ENCODE measurements around the gene HLA-DQB2.

HLA-DQB2 gene

DNA sequence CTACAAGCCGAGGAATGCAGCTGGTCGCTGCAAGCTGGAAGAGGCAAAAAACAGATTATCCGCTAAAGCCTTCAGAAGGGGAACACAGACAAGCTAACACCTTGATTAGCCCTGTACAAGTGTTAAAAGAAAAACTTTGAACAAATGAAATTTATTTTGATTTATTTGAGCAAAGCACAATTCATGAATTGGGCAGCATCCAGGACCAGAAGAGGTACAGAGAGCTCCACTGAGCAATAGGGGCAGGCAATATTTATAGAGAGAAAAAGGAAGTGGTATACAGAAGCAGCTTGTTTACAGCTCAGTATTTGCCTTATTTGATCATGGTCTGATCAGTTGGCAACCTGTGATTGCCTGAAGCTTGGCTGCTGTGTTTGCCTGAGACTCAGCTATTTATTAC is 35.8 kb upstream of the HLA-DQB2 start:
- Histone ChIP-seq H3K4ac (ENCODE audit: low read depth, low read length) (no peak overlapping the region), H2BK5ac (ENCODE audit: low read length) (no peak overlapping the region), H3K27me3 (ENCODE audit: insufficient read depth, low read length, poor library complexity) (no peaks in the 10 kb centered on the region), H3K4me2 (ENCODE audit: low read length) (no peak overlapping the region), H3K4me3 (ENCODE audit: low read length) (no peak overlapping the region), H3K27ac (ENCODE audit: low read depth, low read length) (no peak overlapping the region), H4K5ac (ENCODE audit: low read length) (no peak overlapping the region), H3K23ac (ENCODE audit: low read length) (no peak overlapping the region), H2BK15ac (replicated peaks; ENCODE audit: low read depth) (no peak overlapping the region), H3K9ac (ENCODE audit: low read length) (no peak overlapping the region), H3K4me1 (ENCODE audit: control insufficient read depth, low read depth, low read length) (no peaks in the 10 kb centered on the region), H2AK5ac (ENCODE audit: low read length) (no peak overlapping the region), H3K56ac (ENCODE audit: low read length) (no peak overlapping the region), H3K79me2 (ENCODE audit: control insufficient read depth, insufficient read depth, low read length) (no peaks in the 10 kb centered on the region), H3K36me3 (ENCODE audit: control insufficient read depth, insufficient read depth, low read length) (no peaks in the 10 kb centered on the region), H2BK120ac (ENCODE audit: low read depth, low read length) (no peak overlapping the region), H4K8ac (ENCODE audit: low read depth, low read length) (no peak overlapping the region), H3K79me1 (ENCODE audit: low read length) (no peaks in the 10 kb centered on the region), H3K18ac (ENCODE audit: low read length) (no peak overlapping the region)
- no CpG with 5 or more reads among the region's 3 CpGs for WGBS (ENCODE audit: extremely low coverage, insufficient coverage, low lambda C conversion rate)
- DNase-seq, result no peak

DNA sequence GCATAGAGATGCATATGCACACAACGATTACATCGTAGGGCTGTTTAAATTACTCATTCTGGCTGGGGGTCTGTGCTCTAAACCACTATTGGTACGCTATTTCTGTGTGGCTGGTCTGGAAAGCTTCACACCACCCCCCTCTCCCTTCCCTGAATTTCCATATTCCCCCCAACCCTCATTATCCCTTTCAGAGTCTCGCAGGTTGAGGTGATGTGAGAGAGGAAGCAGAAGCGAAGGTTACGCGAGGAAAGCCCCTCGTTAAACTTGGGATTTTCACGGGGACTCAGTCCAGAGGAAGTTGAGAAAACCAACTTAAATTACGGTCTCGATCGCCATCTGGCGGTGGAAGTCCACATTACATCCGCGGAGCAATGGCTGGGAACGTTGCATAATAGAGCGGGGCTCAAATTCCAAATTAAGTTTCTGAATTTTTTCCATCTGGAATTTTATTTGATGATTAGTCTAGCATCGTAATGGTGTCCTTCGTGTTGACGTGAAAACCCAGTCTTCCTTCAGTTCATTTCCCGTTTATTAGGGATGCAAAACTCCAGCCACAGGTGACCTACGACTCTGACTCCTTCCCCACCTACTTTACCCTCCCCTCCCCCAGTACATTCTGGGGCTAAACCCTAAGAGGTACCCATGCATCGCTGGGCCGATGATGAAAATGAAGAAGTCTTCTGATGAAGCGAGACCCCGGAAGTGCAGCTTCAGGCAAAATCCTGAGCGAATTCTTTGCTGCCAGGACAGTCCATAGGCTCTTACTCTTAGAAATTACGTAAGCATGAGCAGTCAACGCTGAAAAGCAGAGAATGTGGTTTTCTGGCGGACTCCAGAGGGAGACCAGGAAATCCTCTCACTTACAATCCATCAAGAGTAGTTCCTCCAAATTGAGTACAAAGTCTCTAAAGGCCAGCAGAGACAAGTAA is 33.8 kb upstream of the HLA-DQB2 start:
- Histone ChIP-seq H3K4me3 (ENCODE audit: low read length) (no peak overlapping the region), H3K36me3 (ENCODE audit: control insufficient read depth, insufficient read depth, low read length) (no peaks in the 10 kb centered on the region), H2BK120ac (ENCODE audit: low read depth, low read length) (no peak overlapping the region), H3K79me2 (ENCODE audit: control insufficient read depth, insufficient read depth, low read length) (no peaks in the 10 kb centered on the region), H3K56ac (ENCODE audit: low read length) (peak overlapping the region; percentile 17), H2AK5ac (ENCODE audit: low read length) (no peak overlapping the region), H3K79me1 (ENCODE audit: low read length) (no peaks in the 10 kb centered on the region), H4K5ac (ENCODE audit: low read length) (no peak overlapping the region), H3K4me2 (ENCODE audit: low read length) (peak overlapping the region; percentile 65), H3K9ac (ENCODE audit: low read length) (peak overlapping the region; percentile 42), H3K27me3 (ENCODE audit: insufficient read depth, low read length, poor library complexity) (no peaks in the 10 kb centered on the region), H3K23ac (ENCODE audit: low read length) (no peak overlapping the region), H4K8ac (ENCODE audit: low read depth, low read length) (no peak overlapping the region), H2BK15ac (replicated peaks; ENCODE audit: low read depth) (no peak overlapping the region), H3K18ac (ENCODE audit: low read length) (no peak overlapping the region), H3K4me1 (ENCODE audit: control insufficient read depth, low read depth, low read length) (no peaks in the 10 kb centered on the region), H2BK5ac (ENCODE audit: low read length) (no peak overlapping the region), H3K27ac (ENCODE audit: low read depth, low read length) (no peak overlapping the region), H3K4ac (ENCODE audit: low read depth, low read length) (no peak overlapping the region)
- DNase-seq, result peak; percentile 64
- WGBS (ENCODE audit: extremely low coverage, insufficient coverage, low lambda C conversion rate), result no CpG with 5 or more reads among the region's 30 CpGs

DNA sequence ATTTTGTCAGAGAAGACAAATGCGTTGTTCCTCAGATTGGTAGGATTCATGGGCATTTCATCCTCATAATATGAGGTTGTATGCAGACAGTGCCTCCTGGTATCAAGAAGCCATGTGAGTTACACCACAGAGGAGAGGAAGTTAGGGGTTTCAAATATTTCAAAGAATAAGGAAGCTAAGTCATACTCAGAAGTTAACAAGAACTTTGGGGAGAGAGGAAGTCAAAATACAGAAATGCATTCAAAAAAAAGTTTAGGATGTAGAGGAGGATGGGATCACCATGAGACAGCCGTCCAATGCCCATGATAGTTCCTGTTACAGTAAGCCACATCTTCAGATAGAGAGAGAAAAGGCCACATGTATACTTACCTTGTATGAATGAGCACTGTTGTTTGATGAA is 31.2 kb upstream of the HLA-DQB2 start:
- H3K4me3 ChIP-seq (ENCODE audit: low read length), result no peak overlapping the region
- no peak overlapping the region for H3K56ac ChIP-seq (ENCODE audit: low read length)
- no peak overlapping the region for H2BK120ac ChIP-seq (ENCODE audit: low read depth, low read length)
- H3K23ac ChIP-seq (ENCODE audit: low read length), result no peak overlapping the region
- no peak overlapping the region for H4K8ac ChIP-seq (ENCODE audit: low read depth, low read length)
- no peak overlapping the region for H3K27ac ChIP-seq (ENCODE audit: low read depth, low read length)
- no CpG with 5 or more reads among the region's 2 CpGs for WGBS (ENCODE audit: extremely low coverage, insufficient coverage, low lambda C conversion rate)
- H4K5ac ChIP-seq (ENCODE audit: low read length), result no peak overlapping the region
- H3K18ac ChIP-seq (ENCODE audit: low read length), result no peak overlapping the region
- H3K9ac ChIP-seq (ENCODE audit: low read length), result no peak overlapping the region
- no peak overlapping the region for H3K4me2 ChIP-seq (ENCODE audit: low read length)
- H2BK15ac ChIP-seq (replicated peaks; ENCODE audit: low read depth), result no peak overlapping the region
- no peaks in the 10 kb centered on the region for H3K79me2 ChIP-seq (ENCODE audit: control insufficient read depth, insufficient read depth, low read length)
- H2BK5ac ChIP-seq (ENCODE audit: low read length), result no peak overlapping the region
- DNase-seq, result no peak
- H3K27me3 ChIP-seq (ENCODE audit: insufficient read depth, low read length, poor library complexity), result no peaks in the 10 kb centered on the region
- no peaks in the 10 kb centered on the region for H3K79me1 ChIP-seq (ENCODE audit: low read length)
- H3K4me1 ChIP-seq (ENCODE audit: control insufficient read depth, low read depth, low read length), result no peaks in the 10 kb centered on the region
- no peak overlapping the region for H2AK5ac ChIP-seq (ENCODE audit: low read length)
- no peak overlapping the region for H3K4ac ChIP-seq (ENCODE audit: low read depth, low read length)
- H3K36me3 ChIP-seq (ENCODE audit: control insufficient read depth, insufficient read depth, low read length), result no peaks in the 10 kb centered on the region

DNA sequence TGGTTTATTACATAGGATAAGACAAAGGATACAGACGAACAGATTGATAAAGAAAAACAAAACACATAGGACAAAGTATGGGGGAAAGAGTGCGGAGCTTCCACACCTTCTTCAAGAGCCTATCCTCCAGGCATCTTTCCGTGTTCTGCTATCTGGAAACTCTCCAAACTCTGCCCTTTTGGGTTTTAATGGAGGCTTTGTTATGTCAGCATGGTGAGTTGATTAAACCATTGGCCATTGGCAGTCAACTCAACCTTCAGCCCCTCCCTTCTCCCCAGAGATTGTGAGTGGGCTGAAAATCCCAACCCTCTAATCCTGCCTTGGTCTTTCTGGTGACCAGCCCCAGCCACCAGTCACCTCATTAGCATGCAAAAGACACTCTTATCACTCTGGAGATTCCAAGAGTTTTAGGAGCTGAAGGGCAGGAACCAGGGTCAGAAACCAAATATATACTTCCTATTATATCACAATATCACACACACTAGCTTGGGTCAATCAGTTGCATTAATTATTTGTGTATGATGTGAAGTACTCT is 29.6 kb upstream of the HLA-DQB2 start:
- no peak overlapping the region for H3K9ac ChIP-seq (ENCODE audit: low read length)
- no peaks in the 10 kb centered on the region for H3K36me3 ChIP-seq (ENCODE audit: control insufficient read depth, insufficient read depth, low read length)
- no peak overlapping the region for H3K4me3 ChIP-seq (ENCODE audit: low read length)
- no peaks in the 10 kb centered on the region for H3K79me1 ChIP-seq (ENCODE audit: low read length)
- no peak overlapping the region for H3K4ac ChIP-seq (ENCODE audit: low read depth, low read length)
- H3K79me2 ChIP-seq (ENCODE audit: control insufficient read depth, insufficient read depth, low read length), result no peaks in the 10 kb centered on the region
- H2BK15ac ChIP-seq (replicated peaks; ENCODE audit: low read depth), result no peak overlapping the region
- no peak overlapping the region for H3K18ac ChIP-seq (ENCODE audit: low read length)
- peak; percentile 77 for DNase-seq
- no peaks in the 10 kb centered on the region for H3K27me3 ChIP-seq (ENCODE audit: insufficient read depth, low read length, poor library complexity)
- no peak overlapping the region for H3K23ac ChIP-seq (ENCODE audit: low read length)
- no peaks in the 10 kb centered on the region for H3K4me1 ChIP-seq (ENCODE audit: control insufficient read depth, low read depth, low read length)
- H2BK5ac ChIP-seq (ENCODE audit: low read length), result no peak overlapping the region
- H3K4me2 ChIP-seq (ENCODE audit: low read length), result no peak overlapping the region
- H3K56ac ChIP-seq (ENCODE audit: low read length), result no peak overlapping the region
- no peak overlapping the region for H3K27ac ChIP-seq (ENCODE audit: low read depth, low read length)
- H4K5ac ChIP-seq (ENCODE audit: low read length), result no peak overlapping the region
- no peak overlapping the region for H4K8ac ChIP-seq (ENCODE audit: low read depth, low read length)
- H2AK5ac ChIP-seq (ENCODE audit: low read length), result no peak overlapping the region
- no CpG with 5 or more reads among the region's 3 CpGs for WGBS (ENCODE audit: extremely low coverage, insufficient coverage, low lambda C conversion rate)
- no peak overlapping the region for H2BK120ac ChIP-seq (ENCODE audit: low read depth, low read length)

DNA sequence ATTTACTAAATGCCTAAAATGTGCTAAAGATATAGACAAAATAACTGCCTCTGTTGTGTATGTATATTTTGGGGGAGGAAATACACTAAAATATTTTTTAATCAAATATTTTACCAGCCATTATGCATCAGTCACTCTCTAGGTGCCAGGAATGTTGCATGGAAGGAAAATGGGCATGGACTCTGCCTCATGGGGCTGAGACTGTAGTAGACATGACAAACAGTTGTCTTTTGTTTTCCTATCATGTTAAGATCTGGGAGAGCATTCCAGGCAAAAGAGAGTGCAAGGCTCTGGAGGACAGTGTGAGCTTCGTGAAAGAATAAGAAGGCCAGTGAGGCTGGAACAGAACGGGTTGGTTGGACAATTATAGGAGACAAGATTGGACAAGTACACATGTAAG is 27.0 kb upstream of the HLA-DQB2 start:
- Histone ChIP-seq H2BK5ac (ENCODE audit: low read length) (no peak overlapping the region), H3K23ac (ENCODE audit: low read length) (no peak overlapping the region), H3K4ac (ENCODE audit: low read depth, low read length) (no peak overlapping the region), H3K79me2 (ENCODE audit: control insufficient read depth, insufficient read depth, low read length) (no peaks in the 10 kb centered on the region), H3K4me2 (ENCODE audit: low read length) (no peak overlapping the region), H3K79me1 (ENCODE audit: low read length) (no peaks in the 10 kb centered on the region), H2BK120ac (ENCODE audit: low read depth, low read length) (no peak overlapping the region), H2AK5ac (ENCODE audit: low read length) (no peak overlapping the region), H3K36me3 (ENCODE audit: control insufficient read depth, insufficient read depth, low read length) (no peaks in the 10 kb centered on the region), H3K27ac (ENCODE audit: low read depth, low read length) (no peak overlapping the region), H3K27me3 (ENCODE audit: insufficient read depth, low read length, poor library complexity) (no peaks in the 10 kb centered on the region), H2BK15ac (replicated peaks; ENCODE audit: low read depth) (no peak overlapping the region), H3K9ac (ENCODE audit: low read length) (no peak overlapping the region), H3K4me1 (ENCODE audit: control insufficient read depth, low read depth, low read length) (no peaks in the 10 kb centered on the region), H4K8ac (ENCODE audit: low read depth, low read length) (no peak overlapping the region), H3K4me3 (ENCODE audit: low read length) (no peak overlapping the region), H4K5ac (ENCODE audit: low read length) (no peak overlapping the region), H3K56ac (ENCODE audit: low read length) (no peak overlapping the region), H3K18ac (ENCODE audit: low read length) (no peak overlapping the region)
- DNase-seq, result peak; percentile 56
- WGBS (ENCODE audit: extremely low coverage, insufficient coverage, low lambda C conversion rate), result no CpG with 5 or more reads among the region's 2 CpGs

Data from mesendoderm (in vitro differentiated cells).